Psoas muscle (tissue), 8 donors: ENCODE data around the gene HS6ST3. TPM values are rescaled to one million over a fixed set of nuclear protein-coding genes. Genes with fewer than 3 reads are reported as not detected.

Source experiments
- ATAC-seq, 4 donors: fragments of 200-7000 bp; cut with Tn5 transposase; one replicate each; pipeline ENCODE4 v1.9.1; 2020; ENCODE audit warnings: moderate library complexity in 3 of 4, mild to moderate bottlenecking in 2 of 4
- DNase-seq, 2 donors: peaks; one replicate each; pipeline ENCODE4 v3.0.0-alpha.2; 2020
- H3K27ac ChIP-seq: fragments of 200-600 bp; one replicate; pipeline ENCODE4 v1.8.0; 2022
- H3K27me3 ChIP-seq, 3 donors: fragments of 200-600 bp in 1 of 3; one replicate each; pipeline versions ENCODE4 v1.6.1 to v1.8.0; 2013 to 2022; ENCODE audit warnings: low read length in 2 of 3, mild to moderate bottlenecking in 2 of 3, moderate library complexity in 1 of 3; ENCODE audit not compliant: insufficient read depth in 3 of 3
- H3K36me3 ChIP-seq, 2 donors: fragments of 200-600 bp in 1 of 2; one replicate each; pipeline versions ENCODE4 v1.6.1 to v1.8.0; 2013 to 2022; ENCODE audit warnings: low read depth in 1 of 2, mild to moderate bottlenecking in 1 of 2, moderate library complexity in 1 of 2; ENCODE audit not compliant: insufficient read depth in 1 of 2
- H3K4me1 ChIP-seq: fragments of 200-600 bp; one replicate; pipeline ENCODE4 v1.8.0; 2022
- H3K4me3 ChIP-seq: fragments of 200-600 bp; one replicate; pipeline ENCODE4 v1.8.0; 2022; ENCODE audit warnings: mild to moderate bottlenecking
- H3K9me3 ChIP-seq: fragments of 200-600 bp; one replicate; pipeline ENCODE4 v1.8.0; 2022
- WGBS, 3 donors: extraction: QIAGEN DNeasy Blood & Tissue Kit; methylation state at CpG; one replicate each; pipeline versions ENCODE4 v1.1.6 to v1.1.7; 2013; 5-methylcytosine and 5-hydroxymethylcytosine counted together
- intact Hi-C, 2 donors: fragments of 100-400 bp; cut with DNase I; formaldehyde crosslinking; loops; one replicate each; pipeline versions ENCODE4 v1.11.0 to v1.14.2; 2022
- polyA plus RNA-seq, 3 donors: library from polyadenylated mRNA; stranded (reverse); fragments of 200-250 nt; gene quantifications; one replicate each; pipeline ENCODE4 v1.2.3, GENCODE V29; 2013
- total RNA-seq, 4 donors: library from RNA; stranded (reverse); fragmentation: NEBNext Ultra II Directional in 2 of 4; extraction: Animal tissue kit (Norgen Biotek cat#: 25700) in 2 of 4; gene quantifications; one replicate each; pipeline versions ENCODE4 v1.2.1 to v1.2.4, GENCODE V29; 2021 to 2023
- TF ChIP-seq, protein P1 (sequence below): fragments of 200-600 bp; IDR thresholded peaks from one replicate; pipeline ENCODE4 v1.8.0; 2022; ENCODE audit warnings: antibody characterized with exemption
- donor health status: healthy with polysubstance abuse.
- donor health status: DM: no; HTN: no; CAD: no; lungs with moderate emphysema.
- donor health status: Bipolar disorder and iron deficiency.
- donor health status: healthy.
- donor health status: DM: yes; HTN: yes; CAD: no.
- donor health status: DM: no; HTN: no; CAD: no.
- donor health status: DM: no; HTN: no; CAD: no.
- donor health status: DM: yes; HTN: yes; CAD: no.

Gene HS6ST3
- total and polyA plus RNA-seq, 7 donors: 0.01 to 0.58 (median 0.10) TPM

DNA sequence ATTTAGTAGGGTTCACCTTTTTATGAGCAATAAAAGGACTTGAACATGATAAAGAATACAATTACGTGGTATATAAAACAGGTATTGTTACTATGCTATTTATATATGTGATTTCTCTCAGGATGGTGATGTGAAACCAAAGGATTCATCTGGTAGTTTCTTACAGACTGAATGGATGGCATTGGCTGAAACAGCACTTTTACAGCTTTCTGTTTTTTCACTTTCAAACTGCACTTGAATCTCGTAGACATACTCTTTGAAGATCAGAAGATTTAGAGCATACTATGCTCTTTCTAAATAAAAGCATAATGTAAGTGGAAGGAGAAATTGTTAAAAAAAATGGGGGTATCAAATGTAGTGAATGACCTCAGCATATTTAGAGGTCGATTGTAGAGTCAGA lies 354.8 kb downstream of the HS6ST3 start:
- DNase-seq: no peak
- no peak overlapping the region for H3K27ac ChIP-seq
- no peaks in the 10 kb centered on the region for H3K27me3 ChIP-seq
- WGBS, 3 donors: 34 to 35% (median 35%) methylated on average over 3 of the region's 3 CpGs
- H3K9me3 ChIP-seq: no peaks in the 10 kb centered on the region
- ATAC-seq: no peak
- no peak overlapping the region for H3K4me3 ChIP-seq
- intact Hi-C loops: no loop called here
- TF ChIP-seq, protein P1, sequence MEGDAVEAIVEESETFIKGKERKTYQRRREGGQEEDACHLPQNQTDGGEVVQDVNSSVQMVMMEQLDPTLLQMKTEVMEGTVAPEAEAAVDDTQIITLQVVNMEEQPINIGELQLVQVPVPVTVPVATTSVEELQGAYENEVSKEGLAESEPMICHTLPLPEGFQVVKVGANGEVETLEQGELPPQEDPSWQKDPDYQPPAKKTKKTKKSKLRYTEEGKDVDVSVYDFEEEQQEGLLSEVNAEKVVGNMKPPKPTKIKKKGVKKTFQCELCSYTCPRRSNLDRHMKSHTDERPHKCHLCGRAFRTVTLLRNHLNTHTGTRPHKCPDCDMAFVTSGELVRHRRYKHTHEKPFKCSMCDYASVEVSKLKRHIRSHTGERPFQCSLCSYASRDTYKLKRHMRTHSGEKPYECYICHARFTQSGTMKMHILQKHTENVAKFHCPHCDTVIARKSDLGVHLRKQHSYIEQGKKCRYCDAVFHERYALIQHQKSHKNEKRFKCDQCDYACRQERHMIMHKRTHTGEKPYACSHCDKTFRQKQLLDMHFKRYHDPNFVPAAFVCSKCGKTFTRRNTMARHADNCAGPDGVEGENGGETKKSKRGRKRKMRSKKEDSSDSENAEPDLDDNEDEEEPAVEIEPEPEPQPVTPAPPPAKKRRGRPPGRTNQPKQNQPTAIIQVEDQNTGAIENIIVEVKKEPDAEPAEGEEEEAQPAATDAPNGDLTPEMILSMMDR: no peak
- no peaks in the 10 kb centered on the region for H3K36me3 ChIP-seq
- no peaks in the 10 kb centered on the region for H3K4me1 ChIP-seq

GRCh38 chr13:96449920-96450319 lies 360.0 kb downstream of the HS6ST3 start:
- H3K9me3 ChIP-seq: no peaks in the 10 kb centered on the region
- no peaks in the 10 kb centered on the region for H3K27me3 ChIP-seq
- no peaks in the 10 kb centered on the region for H3K4me1 ChIP-seq
- TF ChIP-seq, protein P1: no peak
- intact Hi-C loops: no loop called here
- DNase-seq: no peak
- no peak overlapping the region for H3K27ac ChIP-seq
- no peak overlapping the region for H3K4me3 ChIP-seq
- WGBS, 3 donors: 80 to 88% (median 83%) methylated on average over 1 of the region's 1 CpG
- H3K36me3 ChIP-seq: no peaks in the 10 kb centered on the region
- ATAC-seq: no peak

DNA sequence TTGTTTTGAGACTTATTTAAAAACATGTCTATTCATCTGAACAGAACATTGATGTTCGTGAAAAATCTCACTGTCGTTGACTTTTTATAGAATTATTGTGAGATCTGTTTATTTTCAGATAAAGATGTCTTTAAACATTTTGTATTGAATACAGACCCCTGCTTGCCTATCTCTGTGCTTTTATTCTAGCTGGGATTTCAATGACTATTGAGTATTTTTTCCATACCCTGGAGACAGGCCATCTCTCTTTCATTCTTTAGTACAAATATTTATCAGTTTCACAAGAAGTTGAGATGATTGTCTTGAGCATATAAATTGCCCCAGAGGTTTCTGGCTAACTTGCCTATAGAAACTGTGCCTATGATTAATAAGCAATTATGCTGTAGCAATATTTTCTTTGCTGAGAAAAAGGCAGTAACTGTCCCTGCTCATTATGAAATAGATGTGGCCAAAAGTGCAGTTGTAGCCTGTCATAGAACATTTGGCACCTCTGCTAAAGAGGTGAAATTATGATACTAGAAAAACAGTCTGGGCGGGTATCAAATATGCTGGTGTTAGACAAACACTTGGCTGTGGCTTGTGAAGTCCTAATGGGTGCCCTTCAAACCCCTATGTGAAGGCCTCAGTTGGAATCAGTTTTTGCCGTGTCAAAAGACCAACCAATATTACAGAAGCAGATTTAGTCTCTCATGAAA lies 360.6 kb downstream of the HS6ST3 start:
- TF ChIP-seq, protein P1: no peak
- intact Hi-C loops: no loop called here
- Histone ChIP-seq H3K27me3 (no peaks in the 10 kb centered on the region), H3K36me3 (no peaks in the 10 kb centered on the region), H3K4me1 (no peaks in the 10 kb centered on the region), H3K4me3 (no peak overlapping the region), H3K9me3 (no peaks in the 10 kb centered on the region), H3K27ac (no peak overlapping the region)
- no peak for DNase-seq
- 70 to 80% (median 76%) methylated on average over 4 of the region's 4 CpGs for WGBS, 3 donors
- no peak for ATAC-seq

DNA sequence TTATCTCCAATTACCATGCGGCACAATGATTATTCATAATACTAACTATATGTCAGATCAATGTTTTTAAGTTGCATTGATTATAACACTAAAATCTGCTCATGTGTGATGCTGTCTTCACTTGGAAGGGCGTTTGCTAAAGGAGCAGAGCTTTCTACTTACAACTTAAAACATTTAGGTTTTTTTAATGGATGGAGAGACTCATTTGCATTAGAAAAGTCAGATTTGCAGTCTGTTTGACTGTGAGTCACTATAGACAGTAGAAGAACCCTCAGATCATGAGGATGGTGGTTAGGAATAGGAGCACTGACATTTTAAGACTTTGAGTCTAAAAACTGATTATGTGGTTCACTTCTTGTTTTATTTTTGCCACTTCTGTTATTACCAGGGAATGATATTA lies 364.6 kb downstream of the HS6ST3 start:
- WGBS, 3 donors: 10 to 13% (median 12%) methylated on average over 2 of the region's 2 CpGs
- no peaks in the 10 kb centered on the region for H3K4me1 ChIP-seq
- ATAC-seq (no peak), DNase-seq (no peak)
- no peak overlapping the region for H3K4me3 ChIP-seq
- H3K27me3 ChIP-seq: no peaks in the 10 kb centered on the region
- no peaks in the 10 kb centered on the region for H3K9me3 ChIP-seq
- no peaks in the 10 kb centered on the region for H3K36me3 ChIP-seq
- H3K27ac ChIP-seq: no peak overlapping the region
- TF ChIP-seq, protein P1: no peak
- intact Hi-C loops: no loop called here

- DNase-seq: no peak
- Histone ChIP-seq H3K4me3 (no peak overlapping the region), H3K4me1 (no peaks in the 10 kb centered on the region), H3K36me3 (no peaks in the 10 kb centered on the region), H3K27me3 (no peaks in the 10 kb centered on the region), H3K9me3 (no peaks in the 10 kb centered on the region), H3K27ac (no peak overlapping the region)
- TF ChIP-seq, protein P1: no peak
- intact Hi-C loops: no loop called here
- WGBS, 3 donors: 79 to 82% (median 79%) methylated on average over 2 of the region's 2 CpGs
- no peak for ATAC-seq
These were observed 370.7 kb downstream of the HS6ST3 start for GRCh38 chr13:96460609-96461008.
